ENCODE measurements around the gene RPUSD1. TPM values are rescaled to one million over a fixed set of nuclear protein-coding genes. Genes with fewer than 3 reads are reported as not detected.

RPUSD1 gene
- total and polyA plus RNA-seq, 2 donors (not counting 3 experiments of a cell fraction or from before 2014, with no cell fraction given), result 46.2 to 55.8 TPM

GRCh38 chr16:824194-824593 is 36.0 kb upstream of the RPUSD1 start:
- Histone ChIP-seq H3K4me3 (replicated peaks in 1 of 3; ENCODE audit: insufficient read depth in 1 of 3, low read depth in 1 of 3, low read length in 3 of 3) (no peak overlapping the region), H3K9me3 (replicated peaks; ENCODE audit: control insufficient read depth, insufficient read depth, low read length) (no peaks in the 10 kb centered on the region), H3K27me3 (ENCODE audit: control insufficient read depth in 2 of 2, insufficient read depth in 2 of 2, low read length in 2 of 2) (no peaks in the 10 kb centered on the region), H4K20me1 (replicated peaks; ENCODE audit: control insufficient read depth, extremely low read depth, insufficient read depth, low read length) (no peaks in the 10 kb centered on the region), H3K9ac (replicated peaks; ENCODE audit: extremely low read depth, insufficient read depth, low read length) (no peak overlapping the region), H3K79me2 (ENCODE audit: control insufficient read depth, insufficient read depth, low read length) (no peaks in the 10 kb centered on the region), H3K36me3 (ENCODE audit: control insufficient read depth in 2 of 2, extremely low read depth in 1 of 2, insufficient read depth in 2 of 2, low read length in 2 of 2) (no peaks in the 10 kb centered on the region), H3K9me1 (replicated peaks; ENCODE audit: control insufficient read depth, extremely low read depth, insufficient read depth, low read length) (no peaks in the 10 kb centered on the region), H3K4me1 (ENCODE audit: control insufficient read depth, extremely low read depth, insufficient read depth, low read length) (no peaks in the 10 kb centered on the region), H3K4me2 (ENCODE audit: insufficient read depth, low read length) (no peak overlapping the region), H3K27ac (ENCODE audit: insufficient read depth, low read depth, low read length) (no peak overlapping the region), H2AFZ (ENCODE audit: low read depth, low read length) (no peak overlapping the region)
- TF ChIP-seq FOS (IDR thresholded peaks at IDR 0.05; ENCODE audit: borderline replicate concordance, insufficient read depth, low read length) (no peak), POLR2AphosphoS5 (IDR thresholded peaks at IDR 0.05; ENCODE audit: insufficient read depth, low read depth, low read length) (no peak), MAX (IDR thresholded peaks at IDR 0.05; ENCODE audit: insufficient read depth, insufficient read length) (no peak), CTCF (IDR thresholded peaks at IDR 0.05; ENCODE audit: extremely low read depth in 1 of 2, insufficient read depth in 1 of 2, low read depth in 1 of 2, low read length in 2 of 2) (no peak), JUN (IDR thresholded peaks at IDR 0.05; ENCODE audit: borderline replicate concordance, insufficient read depth, insufficient read length, low read depth) (no peak), GATA2 (IDR thresholded peaks at IDR 0.05; ENCODE audit: insufficient read depth, insufficient read length, low read depth, low read length) (no peak), POLR2A (IDR thresholded peaks at IDR 0.05; ENCODE audit: low read depth, low read length) (no peak), MYC (IDR thresholded peaks at IDR 0.05; ENCODE audit: low read depth, low read length) (no peak), EZH2 (IDR thresholded peaks at IDR 0.05; ENCODE audit: borderline replicate concordance, low read depth, low read length, severe bottlenecking) (no peak)
- FAIRE-seq (no peak), DNase-seq (ENCODE audit: low read depth, low spot score) (no peak)
- ChIA-PET CTCF (no interaction called here), POLR2A (no interaction called here)
- intact Hi-C loops (cut with micrococcal nuclease) (no loop called here), dilution Hi-C loops (cut with MboI; ENCODE audit: extremely low pct_ligation_motif_present, low sequenced_read_pairs) (no loop called here)
- no TSS peak for BruUV-seq (replicated peaks)
